SK-N-MC (cell line): ENCODE results near the gene ZNF146.

ENCODE experiments used
- EZH2 ChIP-seq: fragments of 200-600 bp; sonication (generic); IDR thresholded peaks from one replicate; pipeline ENCODE4 v1.6.1; 2017; ENCODE audit warnings: antibody characterized with exemption
- POLR2AphosphoS5 ChIP-seq: IDR thresholded peaks from 2 replicates; pipeline ENCODE4 v1.6.1; 2012; ENCODE audit warnings: mild to moderate bottlenecking, low read depth, low read length, borderline replicate concordance

DNA sequence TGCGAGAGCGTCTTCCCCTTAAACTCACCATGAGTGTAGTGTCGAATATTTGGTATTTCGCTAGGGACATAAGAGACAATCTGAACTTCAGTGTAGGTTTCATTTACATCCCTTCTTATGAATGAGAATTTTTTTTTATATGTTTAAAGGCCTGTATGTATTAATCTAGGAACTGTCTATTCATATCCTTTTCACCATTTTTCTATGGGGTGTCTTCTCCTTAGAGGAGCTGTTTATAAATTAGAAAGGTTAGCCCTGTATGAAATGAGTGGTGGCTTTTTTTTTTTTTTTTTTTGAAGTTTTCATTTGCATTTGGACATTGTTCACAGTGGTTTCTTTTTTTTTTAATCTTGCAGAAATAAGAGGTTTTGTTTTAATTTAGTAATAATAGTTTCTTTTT lies 7.6 kb downstream of the ZNF146 start:
- no peak for TF ChIP-seq EZH2
- TF ChIP-seq POLR2AphosphoS5, result no peak
